Fibroblast of skin of right biceps (primary cell): ENCODE data around the gene PRPF8.

ENCODE experiments used
- DNase-seq: peaks from one replicate; pipeline ENCODE4 v3.0.0-alpha.2; 2013

Gene PRPF8

DNA sequence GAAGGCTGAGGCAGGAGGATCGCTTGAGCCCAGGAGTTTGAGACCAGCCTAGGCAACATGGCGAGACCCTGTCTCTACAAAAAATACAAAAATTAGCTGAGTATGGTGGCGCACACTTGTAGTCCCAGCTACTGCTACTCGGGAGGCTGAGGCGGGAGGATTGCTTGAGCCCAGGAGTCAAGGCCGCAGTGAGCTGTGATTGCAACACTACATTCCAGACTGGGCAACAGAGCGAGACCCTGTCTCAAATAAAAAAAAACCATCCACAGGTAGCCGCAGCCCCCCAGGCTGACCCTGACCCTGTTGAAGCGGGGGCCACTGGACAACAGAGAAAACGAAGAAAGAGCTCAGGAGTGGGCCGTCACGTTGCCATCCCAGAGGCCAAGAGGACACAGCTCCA, 60.0 kb downstream of the PRPF8 start:
- DNase-seq = no peak

DNA sequence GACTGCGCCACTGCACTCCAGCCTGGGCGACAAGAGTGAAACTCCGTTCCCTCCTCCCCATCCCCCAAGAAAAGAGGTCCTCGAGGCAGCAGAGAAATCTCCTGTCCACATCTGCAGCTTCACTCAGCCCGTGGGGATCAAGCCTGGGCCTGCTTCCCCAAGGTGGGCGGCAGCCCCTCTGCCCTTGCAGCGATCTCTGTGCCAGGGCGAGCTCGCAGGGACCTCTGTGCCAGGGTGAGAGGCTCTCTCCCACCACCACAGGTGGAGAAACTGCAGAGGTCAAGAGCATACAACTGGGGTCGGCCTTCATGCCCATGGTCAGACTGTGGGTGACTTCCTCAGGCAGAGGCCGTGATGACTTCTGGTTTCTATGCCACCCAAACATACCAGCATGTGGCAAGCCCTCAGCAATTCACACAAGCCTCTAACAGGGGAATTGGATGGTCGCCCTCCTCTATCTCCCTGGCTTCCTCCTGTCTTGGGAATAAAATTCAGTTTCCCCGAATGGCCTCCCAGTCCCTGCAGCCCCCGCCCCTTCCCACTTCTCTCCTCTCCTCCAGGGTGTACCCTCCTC, 61.5 kb downstream of the PRPF8 start:
- no peak for DNase-seq

DNA sequence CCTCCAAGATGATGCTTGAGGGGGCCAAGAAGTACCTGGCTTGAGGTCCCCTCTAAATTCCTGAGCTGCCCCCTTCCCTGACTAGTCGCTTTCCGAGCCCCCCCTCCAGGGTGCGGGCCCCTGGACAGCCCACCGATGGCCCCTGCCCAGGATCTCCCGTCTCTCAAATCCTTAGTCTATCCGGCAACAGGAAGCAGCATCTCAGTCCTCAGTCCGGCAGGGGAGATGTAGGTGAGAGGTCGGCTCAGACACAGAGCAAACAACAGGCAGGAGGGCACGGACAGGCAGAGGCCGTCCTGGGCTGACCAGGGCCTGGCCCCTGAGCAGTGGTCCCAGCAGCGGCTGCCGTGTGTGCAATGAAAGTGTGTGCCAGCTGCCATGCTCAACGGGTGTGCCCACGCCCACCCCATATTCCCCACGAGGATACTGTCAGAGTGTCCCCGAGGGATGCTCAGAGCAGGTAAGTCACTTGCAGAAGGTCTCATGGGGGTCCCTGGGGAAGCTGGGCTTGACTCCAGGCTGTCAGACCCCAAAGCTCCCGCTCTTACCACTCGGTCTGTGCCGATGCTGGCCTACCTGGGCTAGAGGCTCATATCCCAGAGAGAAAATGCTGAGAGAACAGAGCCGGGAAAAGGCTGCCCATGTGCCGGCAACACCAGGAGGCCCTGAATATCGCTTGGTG, 63.3 kb downstream of the PRPF8 start:
- no peak for DNase-seq

DNA sequence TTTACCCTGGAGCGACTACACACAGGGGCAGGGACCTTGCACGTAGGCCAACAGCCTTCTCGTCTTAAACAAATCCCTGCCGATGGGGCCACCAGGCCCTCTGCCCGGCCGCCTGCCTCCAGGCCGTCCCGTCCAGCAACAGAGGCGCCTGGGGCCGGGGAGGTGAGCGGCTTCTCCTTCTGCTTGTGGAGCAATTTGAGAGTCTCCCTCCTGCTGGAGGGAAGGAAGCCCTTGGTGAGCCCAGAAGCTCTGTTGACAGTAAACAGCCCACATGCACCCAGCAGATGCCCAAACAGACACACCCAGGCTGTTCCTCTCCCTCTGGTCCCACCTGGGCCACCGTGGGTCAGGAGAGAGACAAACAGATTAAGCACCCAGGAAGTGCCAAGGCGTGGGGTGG, 64.2 kb downstream of the PRPF8 start:
- no peak for DNase-seq

DNA sequence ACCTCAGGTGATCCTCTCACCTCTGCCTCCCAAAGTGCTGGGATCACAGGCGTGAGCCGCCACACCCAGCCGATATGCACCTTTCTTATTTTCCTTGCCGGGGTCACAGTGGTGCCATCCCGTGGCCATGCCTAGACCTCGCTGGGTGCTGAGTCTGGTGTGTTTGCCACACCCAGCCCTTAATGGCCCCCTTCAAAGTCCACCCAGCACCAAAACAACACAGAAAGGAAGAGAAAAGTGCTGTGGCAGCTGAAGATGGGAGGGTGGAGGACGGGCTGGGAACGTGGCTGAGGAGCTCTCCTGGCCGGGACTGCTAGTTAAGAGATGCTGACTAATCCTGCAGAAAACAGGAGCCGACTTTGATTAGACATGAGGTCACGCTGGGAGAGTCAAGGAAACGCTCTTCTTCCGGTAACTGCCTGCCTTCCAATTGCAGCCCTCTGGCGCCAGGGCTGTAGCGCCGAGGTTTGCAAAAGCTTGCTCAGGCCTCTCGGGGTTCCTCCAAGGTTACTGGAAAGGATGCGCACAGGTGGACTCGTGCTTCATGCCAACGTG, 67.0 kb downstream of the PRPF8 start:
- peak; percentile 76 for DNase-seq

DNA sequence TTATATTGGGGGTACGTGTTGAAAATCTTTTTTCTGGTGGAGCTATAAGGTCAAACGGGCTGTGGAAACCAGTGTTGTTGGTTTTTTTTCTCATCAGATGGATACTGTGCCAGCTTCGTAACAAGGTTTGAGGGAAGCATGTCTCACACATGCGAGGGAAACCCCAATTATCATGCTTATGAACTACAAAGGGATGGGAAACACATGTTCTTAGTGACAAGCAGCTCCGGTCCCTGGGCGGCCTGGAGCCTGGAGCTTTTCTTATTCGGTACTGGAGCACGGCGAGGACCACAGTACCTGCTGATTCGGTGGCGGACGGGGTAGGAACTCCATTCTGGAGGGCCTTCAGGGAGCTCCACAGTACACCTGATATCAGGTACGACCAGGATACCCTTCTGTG, 68.6 kb downstream of the PRPF8 start:
- no peak for DNase-seq

DNA sequence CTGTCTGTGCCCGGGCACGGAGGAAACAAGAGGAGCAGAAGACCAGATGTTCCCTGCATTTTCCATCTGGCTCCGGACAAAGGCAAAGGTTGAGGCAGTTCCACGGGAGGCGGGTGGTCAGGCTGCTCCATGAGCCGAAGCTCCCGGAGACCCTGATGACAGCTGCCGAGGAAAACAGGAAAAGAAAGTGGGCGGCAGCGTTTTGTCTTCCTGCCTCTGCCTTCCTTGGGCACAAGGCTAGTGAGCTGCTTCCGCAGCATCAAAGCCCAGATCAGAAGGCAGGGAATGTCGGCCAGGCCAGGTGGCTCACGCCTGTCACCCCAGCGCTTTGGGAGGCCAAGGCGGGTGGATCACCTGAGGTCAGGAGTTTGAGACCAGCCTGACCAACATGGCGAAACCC, 72.3 kb downstream of the PRPF8 start:
- DNase-seq = no peak

DNA sequence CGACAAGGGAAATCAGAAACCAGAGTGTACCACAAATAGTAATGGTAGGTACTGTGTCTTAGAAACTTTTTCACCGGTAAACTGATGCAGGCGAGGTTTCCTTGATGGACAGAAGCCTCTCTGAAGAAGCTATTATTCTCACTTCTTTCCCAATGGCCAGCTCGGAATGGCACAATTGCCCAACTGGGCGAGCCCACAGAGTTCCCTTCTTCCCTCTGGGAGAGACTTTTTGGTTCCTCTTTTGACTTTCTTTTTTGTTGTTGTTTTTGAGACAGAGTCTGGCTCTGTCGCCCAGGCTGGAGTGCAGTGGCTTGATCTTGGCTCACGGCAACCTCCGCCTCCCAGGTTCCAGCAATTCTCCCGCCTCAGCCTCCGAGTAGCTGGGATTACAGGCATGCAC, 73.0 kb downstream of the PRPF8 start:
- DNase-seq = no peak

DNA sequence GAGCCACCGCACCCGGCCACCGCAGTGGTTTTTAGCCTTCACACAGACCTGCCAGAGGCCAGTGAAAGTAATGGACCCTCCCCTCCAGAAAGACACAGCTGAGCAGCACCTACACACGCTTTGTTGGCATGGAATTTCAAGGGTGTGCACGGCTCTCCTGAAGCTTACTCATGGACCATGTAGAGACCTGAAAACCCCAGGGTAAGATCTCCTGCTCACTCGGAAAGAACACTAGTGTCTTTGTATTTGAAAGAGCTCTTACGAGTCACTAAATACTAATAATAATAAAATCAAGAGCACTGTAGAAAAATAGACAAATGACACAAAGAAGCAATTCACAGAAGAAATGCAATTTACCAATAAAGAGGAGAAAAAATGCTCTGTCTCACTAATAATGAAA, 76.0 kb downstream of the PRPF8 start:
- DNase-seq = no peak

DNA sequence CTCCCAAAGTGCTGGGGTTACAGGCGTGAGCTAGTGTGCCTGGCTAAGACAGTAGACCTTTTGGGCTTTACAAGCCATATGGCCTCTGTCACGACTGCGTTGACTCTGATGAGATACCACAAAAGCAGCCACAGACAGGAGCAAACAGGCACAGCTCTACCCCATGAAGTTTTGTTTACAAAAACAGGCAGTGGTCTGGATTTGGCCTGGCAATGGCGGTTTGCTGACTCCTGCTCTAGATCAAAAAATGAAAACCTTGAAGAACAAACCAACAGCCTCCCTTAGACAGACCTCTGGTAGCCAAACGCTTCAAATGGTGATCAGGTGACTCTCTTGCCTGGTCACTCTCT, 76.7 kb downstream of the PRPF8 start:
- no peak for DNase-seq

DNA sequence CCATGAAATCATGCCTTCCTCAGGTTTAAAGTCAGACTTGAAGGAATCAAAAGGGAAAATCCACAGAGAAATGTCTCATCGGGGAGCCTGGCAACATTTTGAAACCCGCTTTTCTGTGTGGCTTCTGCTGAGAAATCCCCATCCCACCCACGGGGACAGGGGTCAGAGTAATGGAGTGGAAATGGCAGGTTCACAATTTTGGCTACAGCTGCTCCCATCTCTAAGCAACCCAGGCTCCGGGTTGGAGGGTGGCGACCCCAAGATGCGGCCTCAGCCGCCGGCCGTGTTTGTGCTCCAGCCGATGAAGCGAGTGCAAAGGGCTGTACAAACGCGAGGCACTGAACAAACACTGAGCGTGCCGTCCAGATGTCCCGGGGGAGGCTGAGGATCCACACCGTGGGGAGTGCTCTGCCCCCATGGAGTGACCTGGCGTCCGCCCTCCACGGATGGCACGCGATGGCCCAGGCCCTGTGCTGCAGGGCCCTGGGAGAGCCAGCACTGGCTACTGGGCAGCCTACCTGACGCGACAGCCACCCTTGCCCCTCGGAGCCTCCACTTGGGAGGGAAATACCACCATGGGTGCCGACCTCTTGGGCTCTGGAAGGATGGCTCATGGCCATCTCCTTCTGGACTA, 78.2 kb downstream of the PRPF8 start:
- no peak for DNase-seq

DNA sequence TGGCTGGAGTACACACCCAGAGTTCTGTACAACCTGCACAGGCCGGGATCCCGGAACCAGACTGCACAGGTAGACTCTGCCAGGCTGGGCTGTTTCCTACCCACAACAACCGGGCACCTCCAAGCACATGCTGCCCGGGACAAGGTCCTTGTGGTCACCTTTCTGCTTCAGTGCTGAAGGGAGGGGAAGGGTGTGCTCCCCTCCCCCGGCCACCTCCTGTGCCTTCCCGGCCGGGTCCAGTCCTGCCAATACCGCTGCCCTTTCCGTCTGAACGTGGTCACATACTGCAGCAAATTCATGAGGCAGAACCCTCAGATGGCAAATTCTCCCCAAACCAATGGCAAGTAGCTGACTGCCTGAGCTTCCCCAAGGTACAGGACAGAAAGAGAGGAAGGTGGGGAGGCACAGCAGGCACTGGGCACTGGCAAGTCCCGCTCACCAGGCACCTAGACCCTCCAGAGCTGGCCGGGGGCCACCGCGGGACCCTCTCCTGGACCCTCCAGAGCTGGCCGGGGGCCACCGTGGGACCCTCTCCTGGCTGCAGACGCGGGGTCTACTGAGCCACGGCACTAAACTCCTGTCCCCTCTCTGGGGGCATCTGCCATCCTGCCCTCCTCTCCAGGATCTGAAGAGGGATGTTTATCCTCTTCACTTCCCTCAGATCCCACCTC, 78.9 kb downstream of the PRPF8 start:
- no peak for DNase-seq

DNA sequence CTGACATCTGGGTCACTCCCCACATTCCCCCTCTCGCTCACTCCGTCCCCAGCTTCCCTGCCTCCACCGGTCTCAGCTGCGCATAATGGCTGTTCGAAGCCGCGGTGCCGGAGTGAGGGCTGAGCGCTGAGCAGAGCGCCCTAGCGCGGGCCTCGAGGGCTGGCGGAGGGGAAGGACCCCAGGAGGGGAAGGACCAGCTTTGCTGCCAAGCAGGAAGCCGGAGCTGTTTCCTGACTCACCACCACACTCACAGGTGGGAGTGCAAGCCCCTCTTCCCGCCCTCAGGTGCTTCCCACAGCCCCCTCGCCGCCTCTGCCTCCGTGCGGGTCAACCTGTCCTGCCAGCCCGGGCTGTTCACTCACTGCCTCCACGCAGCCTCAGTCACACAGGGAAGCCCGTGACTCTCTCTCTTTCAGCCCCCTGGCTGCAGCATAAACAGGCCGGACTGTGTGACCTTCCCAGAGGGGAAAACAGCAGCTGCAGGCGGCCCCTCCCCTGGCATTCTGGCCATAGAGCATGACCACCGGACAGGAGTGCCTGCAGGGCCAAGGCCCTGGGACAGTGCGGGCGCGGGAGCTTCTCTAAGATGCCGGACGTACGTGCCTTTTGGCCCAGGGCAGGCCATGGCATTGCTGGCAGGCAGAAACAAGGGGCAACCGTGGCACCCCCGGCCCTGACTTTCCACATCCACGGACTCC, 79.7 kb downstream of the PRPF8 start:
- no peak for DNase-seq

DNA sequence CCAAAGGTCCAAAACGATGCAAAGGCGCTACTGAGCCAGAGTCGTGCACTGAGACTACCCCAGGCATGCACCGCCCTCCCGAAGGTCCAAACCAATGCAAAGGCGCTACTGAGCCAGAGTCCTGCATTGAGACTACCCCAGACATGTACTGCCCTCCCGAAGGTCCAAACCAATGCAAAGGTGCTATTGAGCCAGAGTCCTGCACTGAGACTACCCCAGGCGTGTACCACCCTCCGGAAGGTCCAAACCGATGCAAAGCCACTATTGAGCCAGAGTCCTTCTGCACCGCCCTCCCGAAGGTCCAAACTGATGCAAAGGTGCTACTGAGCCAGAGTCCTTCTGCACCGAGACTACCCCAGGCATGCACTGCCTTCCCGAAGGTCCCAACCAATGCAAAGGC, 83.1 kb downstream of the PRPF8 start:
- no peak for DNase-seq
